Stomach smooth muscle (tissue), 2 donors: ENCODE data around the gene ZNF33B.
"Not testable (repeated sequence)": the region's sequence is repeated elsewhere in the genome, so short reads cannot be mapped to it uniquely, and the experiment has no call there.

Source experiments
- H3K27ac ChIP-seq: one replicate; pipeline ENCODE4 v1.7.0; 2013; ENCODE audit warnings: mild to moderate bottlenecking, low read length, inconsistent platforms
- H3K27me3 ChIP-seq, 2 donors: one replicate each; pipeline ENCODE4 v1.7.0; 2013; ENCODE audit warnings: low read length in 2 of 2; ENCODE audit not compliant: insufficient read depth in 2 of 2, control insufficient read depth in 1 of 2
- H3K36me3 ChIP-seq, 2 donors: one replicate each; pipeline ENCODE4 v1.7.0; 2013; ENCODE audit warnings: low read length in 2 of 2; ENCODE audit not compliant: control insufficient read depth in 2 of 2, insufficient read depth in 2 of 2
- H3K4me1 ChIP-seq: one replicate; pipeline ENCODE4 v1.7.0; 2013; ENCODE audit warnings: low read length; ENCODE audit not compliant: control insufficient read depth, insufficient read depth
- H3K4me3 ChIP-seq, 2 donors: one replicate each; pipeline ENCODE4 v1.7.0; 2013; ENCODE audit warnings: low read length in 2 of 2
- H3K9ac ChIP-seq, 2 donors: one replicate each; pipeline ENCODE4 v1.7.0; 2013; ENCODE audit warnings: low read length in 2 of 2, mild to moderate bottlenecking in 1 of 2
- H3K9me3 ChIP-seq, 2 donors: one replicate each; pipeline ENCODE4 v1.7.0; 2013; ENCODE audit warnings: low read length in 2 of 2; ENCODE audit not compliant: control insufficient read depth in 2 of 2
- donor health status: healthy.
- donor health status: Pancreatic carcinoma.

Gene ZNF33B

DNA sequence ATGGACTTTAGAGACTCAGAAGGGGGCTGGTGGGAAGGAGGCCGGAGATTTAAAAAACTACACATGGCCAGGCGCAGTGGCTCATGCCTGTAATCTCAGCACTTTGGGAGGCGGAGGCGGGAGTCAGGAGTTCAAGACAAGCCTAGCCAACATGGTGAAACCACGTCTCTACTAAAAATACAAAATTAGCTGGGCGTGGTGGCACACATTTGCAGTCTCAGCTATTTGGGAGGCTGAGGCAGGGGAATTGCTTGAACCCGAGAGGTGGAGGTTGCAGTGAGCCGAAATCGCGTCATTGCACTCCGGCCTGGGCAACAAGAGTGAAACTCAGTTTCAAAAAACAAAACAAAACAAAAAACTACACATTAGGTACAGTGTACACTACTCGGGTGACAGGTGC lies 84.8 kb downstream of the ZNF33B start:
- H3K9ac ChIP-seq, H3K27ac ChIP-seq: not testable (repeated sequence)

DNA sequence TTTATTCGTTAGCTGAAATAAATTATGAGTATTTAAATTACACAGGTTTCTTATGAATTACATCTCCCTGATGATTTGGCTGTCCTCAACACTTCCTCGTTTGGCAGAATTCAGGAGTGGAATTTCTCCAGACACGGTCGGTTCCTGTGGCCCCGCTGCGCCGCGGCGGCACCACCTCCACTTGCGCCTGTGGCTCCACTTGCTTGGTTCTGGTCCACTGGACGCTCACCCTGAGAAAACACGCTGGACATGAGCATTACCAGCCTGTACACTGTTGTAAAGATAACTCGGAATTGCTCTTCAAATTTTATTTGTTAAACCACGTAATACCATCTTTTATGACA lies 85.3 kb downstream of the ZNF33B start:
- Histone ChIP-seq H3K27me3 (no peaks in the 10 kb centered on the region), H3K36me3 (peaks cover 0 to 7% of the 10 kb centered on the region in 2 donors), H3K4me1 (peaks cover 15% of the 10 kb centered on the region), H3K27ac (peak overlapping the region; percentile 37), H3K9me3 (no peaks in the 10 kb centered on the region), H3K4me3 (peak overlapping the region; percentile 88 to 97), H3K9ac (peak overlapping the region; percentile 58 to 73)

More for the DNA sequence above, 84.8 kb downstream of the ZNF33B start:
- H3K27me3 ChIP-seq, H3K36me3 ChIP-seq, H3K9me3 ChIP-seq: not testable (repeated sequence)
- Histone ChIP-seq H3K4me1 (peaks cover 15% of the 10 kb centered on the region), H3K4me3 (peak overlapping the region in 1 of 2 donors; percentile 97)

DNA sequence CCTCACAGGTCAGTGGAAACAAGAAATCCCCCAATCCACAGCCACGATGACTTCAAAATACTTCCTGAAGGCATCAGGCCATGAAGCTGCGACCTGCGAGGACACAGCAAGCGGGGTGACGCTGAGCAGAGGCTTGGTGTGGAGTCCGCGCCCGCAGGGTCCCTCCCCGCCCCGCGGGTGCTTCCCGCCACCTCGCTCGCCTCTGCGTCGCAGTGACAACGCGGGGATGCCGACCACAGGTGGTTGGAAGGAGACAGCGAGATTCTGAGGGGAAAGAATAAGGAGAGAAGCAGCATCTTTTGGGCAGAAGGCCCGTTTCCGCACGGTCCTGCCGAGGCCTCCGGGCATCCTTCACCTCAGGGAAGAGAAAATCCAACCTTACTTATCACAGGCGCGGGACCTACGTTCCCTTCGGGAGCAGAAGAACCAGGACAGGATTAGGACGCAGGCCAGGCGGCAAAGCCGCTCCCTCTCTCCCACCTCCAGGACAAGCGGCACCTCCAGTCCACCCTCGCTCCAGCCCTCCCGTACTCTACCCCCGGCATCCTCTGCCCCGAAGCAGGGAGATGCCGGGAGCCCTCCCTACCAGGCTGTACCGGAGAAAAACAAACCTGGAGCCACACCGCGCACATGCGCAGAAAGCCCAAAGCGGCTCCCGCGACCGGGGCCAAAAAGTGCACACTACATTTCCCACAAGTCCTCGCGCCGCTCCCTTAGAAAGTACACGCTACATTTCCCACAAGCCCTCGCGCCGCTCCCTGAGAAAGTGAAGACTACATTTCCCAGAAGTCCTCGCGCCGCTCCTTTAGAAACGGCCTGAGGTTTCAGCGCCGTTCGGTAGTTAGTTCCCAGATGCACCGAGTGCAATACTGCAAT lies 85.9 kb downstream of the ZNF33B start:
- H3K9ac ChIP-seq: peak overlapping the region; percentile 73 to 86
- H3K9me3 ChIP-seq: no peaks in the 10 kb centered on the region
- peaks cover 0 to 7% of the 10 kb centered on the region in 2 donors for H3K36me3 ChIP-seq
- peaks cover 15% of the 10 kb centered on the region for H3K4me1 ChIP-seq
- H3K27me3 ChIP-seq: no peaks in the 10 kb centered on the region
- H3K27ac ChIP-seq: peak overlapping the region; percentile 49
- peak overlapping the region; percentile 88 to 97 for H3K4me3 ChIP-seq

DNA sequence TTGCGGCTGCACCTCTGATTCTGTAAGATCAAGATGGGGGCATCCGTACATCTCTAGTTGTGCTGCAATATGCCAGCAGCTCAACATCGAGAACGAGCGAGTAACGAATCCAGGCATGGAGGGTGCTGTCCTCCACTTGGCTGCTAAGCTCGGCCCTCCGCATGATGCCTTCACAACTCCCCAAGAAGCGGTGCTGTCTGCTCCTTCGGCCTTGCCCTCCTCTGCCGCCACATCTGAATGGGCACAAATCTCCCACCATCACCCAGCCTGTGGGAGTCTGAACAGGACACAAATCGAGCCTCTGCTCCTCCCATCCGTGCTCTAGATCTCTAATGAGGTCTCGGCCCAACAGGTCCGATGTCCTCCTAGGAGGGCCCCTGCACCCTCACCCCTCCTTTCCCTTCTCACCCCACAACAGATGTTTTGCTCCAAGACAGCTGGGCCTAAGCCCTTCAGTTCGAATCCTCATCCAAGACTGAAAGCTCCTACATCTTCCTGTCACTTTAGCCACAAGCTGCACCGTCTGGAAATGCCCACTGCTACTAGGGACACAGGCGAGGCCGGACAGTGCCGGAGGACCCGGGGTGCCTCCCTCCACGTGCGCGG lies 86.7 kb downstream of the ZNF33B start:
- Histone ChIP-seq H3K27ac (no peak overlapping the region), H3K4me1 (peaks cover 15% of the 10 kb centered on the region), H3K4me3 (peak overlapping the region; percentile 88 to 97)

DNA sequence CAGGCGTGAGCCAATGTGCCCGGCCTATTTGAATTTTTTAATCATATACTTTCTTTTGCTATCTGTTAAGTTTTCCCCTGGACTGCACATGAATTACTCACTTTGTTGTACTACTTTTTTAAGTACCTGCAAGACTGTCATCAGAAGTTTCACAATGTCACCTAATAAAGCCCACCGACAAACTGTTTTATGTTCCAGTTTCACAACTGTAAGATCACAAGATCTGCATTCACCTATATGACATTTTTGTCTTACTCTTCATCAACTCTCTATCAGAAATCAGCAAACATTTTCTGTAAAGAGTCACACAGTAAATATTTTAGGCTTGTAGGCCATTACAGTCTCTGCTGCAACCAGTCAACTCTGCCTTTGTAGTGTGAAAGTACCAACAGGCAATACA lies 88.5 kb downstream of the ZNF33B start:
- Histone ChIP-seq H3K36me3 (peaks cover 0 to 7% of the 10 kb centered on the region in 2 donors), H3K9ac (no peak overlapping the region), H3K4me3 (no peak overlapping the region), H3K4me1 (peaks cover 15% of the 10 kb centered on the region), H3K27ac (no peak overlapping the region), H3K27me3 (no peaks in the 10 kb centered on the region), H3K9me3 (no peaks in the 10 kb centered on the region)

More for the DNA sequence above, 86.7 kb downstream of the ZNF33B start:
- no peaks in the 10 kb centered on the region for H3K9me3 ChIP-seq
- H3K27me3 ChIP-seq: no peaks in the 10 kb centered on the region
- peak overlapping the region; percentile 73 to 86 for H3K9ac ChIP-seq
- peaks cover 0 to 7% of the 10 kb centered on the region in 2 donors for H3K36me3 ChIP-seq

DNA sequence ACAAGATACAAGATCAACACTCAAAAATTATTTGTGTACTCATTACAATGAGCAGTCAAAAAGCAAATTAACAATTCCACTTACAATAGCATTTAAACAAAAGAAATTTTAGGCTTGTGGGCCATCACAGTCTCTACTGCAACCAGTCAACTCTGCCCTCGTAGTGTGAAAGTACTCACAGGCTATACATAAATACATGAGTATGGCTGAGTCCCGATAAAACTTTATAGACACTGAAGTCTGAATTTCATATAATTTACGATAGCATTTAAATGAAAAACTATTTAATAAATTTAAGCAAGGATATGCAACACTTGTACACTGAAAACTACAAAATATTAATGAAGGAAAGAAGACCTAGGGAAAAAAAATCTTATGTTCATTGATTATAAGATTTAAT lies 90.1 kb downstream of the ZNF33B start:
- Histone ChIP-seq H3K27me3 (no peaks in the 10 kb centered on the region), H3K4me1 (peaks cover 13% of the 10 kb centered on the region), H3K9ac (no peak overlapping the region), H3K9me3 (peaks cover 6 to 8% of the 10 kb centered on the region in 2 donors), H3K4me3 (no peak overlapping the region), H3K27ac (no peak overlapping the region), H3K36me3 (peaks cover 0 to 7% of the 10 kb centered on the region in 2 donors)

DNA sequence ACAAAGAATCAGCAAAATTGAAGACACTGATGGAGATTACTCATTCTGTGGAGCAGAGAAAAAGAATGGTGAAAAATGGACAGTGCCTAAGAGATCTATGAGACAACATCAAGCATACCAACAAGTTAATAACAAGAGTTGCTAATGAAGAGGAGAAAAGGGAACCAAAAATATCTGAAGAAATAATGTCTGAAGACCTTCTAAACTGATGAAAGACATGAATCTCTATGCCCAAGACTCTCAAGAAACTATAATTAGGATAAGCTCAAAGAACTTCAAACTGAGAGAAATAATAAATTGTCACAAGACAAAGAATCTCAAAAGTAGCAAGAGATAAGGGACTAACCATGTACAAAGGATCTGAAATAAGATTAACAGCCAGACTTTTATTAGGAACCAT lies 93.4 kb downstream of the ZNF33B start:
- Histone ChIP-seq H3K9me3 (peaks cover 6 to 13% of the 10 kb centered on the region in 2 donors), H3K4me3 (no peak overlapping the region), H3K27ac (no peak overlapping the region), H3K9ac (no peak overlapping the region), H3K4me1 (no peaks in the 10 kb centered on the region), H3K27me3 (no peaks in the 10 kb centered on the region), H3K36me3 (peaks cover under 1 to 10% of the 10 kb centered on the region in 2 donors)

DNA sequence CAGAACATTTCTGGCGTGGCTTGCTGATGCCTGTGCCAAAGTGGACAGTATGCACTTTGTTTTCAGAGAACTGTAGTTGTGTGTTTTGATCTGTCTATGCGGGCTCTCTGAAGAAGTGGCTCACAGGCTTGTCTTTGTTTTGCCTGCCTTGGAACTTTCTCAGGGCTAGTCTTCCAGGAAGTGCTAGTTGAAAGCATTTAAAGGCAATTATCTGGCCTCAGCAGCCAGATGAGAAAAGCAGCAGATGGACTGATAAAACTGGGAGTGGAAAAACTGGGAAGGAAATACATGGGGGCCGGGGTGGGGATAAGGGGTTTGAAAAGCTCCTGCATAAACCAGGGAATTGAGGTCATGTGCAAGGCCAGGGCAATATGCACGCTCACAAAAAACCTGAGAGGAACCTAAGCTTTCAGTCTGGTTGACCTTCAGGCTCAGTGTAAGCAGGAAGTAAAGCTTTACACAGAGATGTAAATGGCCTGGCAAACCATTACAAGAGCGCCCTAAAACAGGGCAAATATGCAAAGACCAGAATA lies 94.5 kb downstream of the ZNF33B start:
- Histone ChIP-seq H3K9me3 (peaks cover 6 to 24% of the 10 kb centered on the region in 2 donors), H3K27me3 (no peaks in the 10 kb centered on the region), H3K4me1 (no peaks in the 10 kb centered on the region), H3K27ac (no peak overlapping the region), H3K9ac (no peak overlapping the region), H3K36me3 (peaks cover 6 to 8% of the 10 kb centered on the region in 2 donors), H3K4me3 (no peak overlapping the region)
